Measurements from ENCODE around the gene C1QTNF6. TPM values are rescaled to one million over a fixed set of nuclear protein-coding genes. Genes with fewer than 3 reads are reported as not detected.

The C1QTNF6 gene
- total and polyA plus RNA-seq, 12 donors = 2.2 to 45.7 (median 7.1) TPM

DNA sequence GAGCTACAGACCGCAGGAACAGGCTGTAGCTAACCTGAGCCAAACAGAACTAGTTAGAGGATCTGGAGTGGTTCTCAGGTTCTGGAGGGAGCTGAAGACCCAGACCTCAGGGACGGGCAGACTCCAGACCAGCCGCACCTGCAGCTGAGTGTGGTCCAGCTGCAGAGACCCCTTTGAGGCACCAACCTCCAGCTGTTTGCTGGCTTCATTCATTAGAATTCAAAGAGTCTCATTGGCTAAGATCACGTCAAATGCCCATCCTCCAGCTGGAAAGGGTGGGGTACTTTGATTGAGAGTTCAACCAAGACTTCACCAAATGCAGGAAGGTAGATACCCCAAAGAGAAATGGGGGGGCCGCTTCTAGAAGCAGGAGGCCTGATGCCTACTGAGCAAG, 25.0 kb downstream of the C1QTNF6 start:
- no peak for DNase-seq
- intact Hi-C loops (cut with DNase I) = loop anchor here (2.0 to 10.0 kb wide), 3 partner anchors 42 to 81 kb away; no protein-coding TSS in a partner anchor
- TF ChIP-seq POLR2A (IDR thresholded peaks at IDR 0.05) = no peak
- TF ChIP-seq, protein P1, sequence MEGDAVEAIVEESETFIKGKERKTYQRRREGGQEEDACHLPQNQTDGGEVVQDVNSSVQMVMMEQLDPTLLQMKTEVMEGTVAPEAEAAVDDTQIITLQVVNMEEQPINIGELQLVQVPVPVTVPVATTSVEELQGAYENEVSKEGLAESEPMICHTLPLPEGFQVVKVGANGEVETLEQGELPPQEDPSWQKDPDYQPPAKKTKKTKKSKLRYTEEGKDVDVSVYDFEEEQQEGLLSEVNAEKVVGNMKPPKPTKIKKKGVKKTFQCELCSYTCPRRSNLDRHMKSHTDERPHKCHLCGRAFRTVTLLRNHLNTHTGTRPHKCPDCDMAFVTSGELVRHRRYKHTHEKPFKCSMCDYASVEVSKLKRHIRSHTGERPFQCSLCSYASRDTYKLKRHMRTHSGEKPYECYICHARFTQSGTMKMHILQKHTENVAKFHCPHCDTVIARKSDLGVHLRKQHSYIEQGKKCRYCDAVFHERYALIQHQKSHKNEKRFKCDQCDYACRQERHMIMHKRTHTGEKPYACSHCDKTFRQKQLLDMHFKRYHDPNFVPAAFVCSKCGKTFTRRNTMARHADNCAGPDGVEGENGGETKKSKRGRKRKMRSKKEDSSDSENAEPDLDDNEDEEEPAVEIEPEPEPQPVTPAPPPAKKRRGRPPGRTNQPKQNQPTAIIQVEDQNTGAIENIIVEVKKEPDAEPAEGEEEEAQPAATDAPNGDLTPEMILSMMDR (IDR thresholded peaks at IDR 0.05) = no peak
- Histone ChIP-seq H3K4me1 (replicated peaks in 1 of 2) (peaks cover 13 to 16% of the 10 kb centered on the region in 2 donors), H3K9me3 (replicated peaks in 1 of 3) (no peaks in the 10 kb centered on the region), H3K4me3 (no peak overlapping the region), H3K27ac (no peak overlapping the region), H3K36me3 (replicated peaks in 1 of 2) (no peaks in the 10 kb centered on the region), H3K27me3 (no peaks in the 10 kb centered on the region)
- WGBS, 4 donors = 88 to 100% (median 91%) methylated on average over 3 to 5 of the region's 5 CpGs

DNA sequence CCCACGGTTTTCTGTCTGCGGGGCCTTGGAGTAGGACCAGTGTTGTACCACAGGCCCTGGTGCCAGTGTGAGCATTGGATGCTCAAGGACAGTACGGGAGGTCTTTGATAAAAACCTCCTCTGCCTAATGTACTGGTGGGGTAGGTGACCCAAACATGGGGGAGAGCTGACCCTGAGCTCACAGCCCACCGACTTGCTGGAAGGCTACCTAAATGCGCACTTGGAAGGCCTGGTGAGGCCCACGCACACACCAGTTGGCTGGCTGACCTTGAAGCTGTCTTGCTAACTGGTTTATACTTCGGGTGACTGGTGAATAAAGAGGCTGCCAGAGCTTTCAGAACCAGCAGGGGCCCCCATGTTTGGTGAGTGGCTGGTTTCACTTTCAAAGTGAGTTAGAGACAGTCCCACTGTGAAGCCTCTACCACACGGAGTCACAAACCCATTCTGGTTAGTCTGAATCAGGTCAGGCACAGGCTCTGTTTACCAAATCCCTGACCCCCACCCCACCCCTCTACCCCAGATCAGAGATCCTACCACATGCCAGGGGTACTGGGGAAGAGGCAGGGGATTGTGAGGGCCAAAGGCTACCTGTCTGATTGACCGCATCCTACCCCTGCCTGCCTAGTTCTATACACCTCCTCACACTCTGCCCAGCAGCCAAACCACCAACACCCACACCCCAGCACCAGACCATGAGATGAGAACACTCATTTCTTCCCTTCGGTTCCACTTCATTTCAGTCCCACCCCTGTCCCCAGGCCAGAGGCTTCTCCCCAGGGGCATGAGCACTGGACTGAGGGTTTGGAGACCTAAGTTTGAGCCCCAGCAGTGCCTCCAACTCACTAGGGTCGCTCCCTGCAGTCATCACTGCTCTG, 25.6 kb downstream of the C1QTNF6 start:
- H3K27ac ChIP-seq = no peak overlapping the region

DNA sequence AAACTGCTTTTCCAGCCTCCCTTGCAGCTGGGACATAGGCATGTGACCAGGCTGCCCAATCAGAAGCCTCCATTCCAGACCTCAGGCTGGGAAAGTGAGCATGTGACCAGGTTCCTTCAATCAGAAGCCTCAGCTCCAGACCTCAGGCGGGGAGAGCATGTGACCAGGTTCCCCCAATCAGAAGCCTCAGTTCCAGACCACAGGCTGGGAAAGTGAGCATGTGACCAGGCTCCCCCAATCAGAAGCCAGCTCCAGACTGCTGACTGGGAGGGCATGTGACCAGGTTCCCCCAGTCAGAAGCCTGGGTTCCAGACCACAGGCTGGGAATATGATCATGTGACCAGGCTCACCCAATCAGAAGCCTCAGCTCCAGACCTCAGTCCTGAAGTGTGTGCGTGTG, 26.6 kb downstream of the C1QTNF6 start:
- Histone ChIP-seq H3K4me3 (no peak overlapping the region), H3K4me1 (replicated peaks in 1 of 2) (peaks cover under 1 to 6% of the 10 kb centered on the region in 2 donors), H3K27me3 (no peaks in the 10 kb centered on the region), H3K9me3 (replicated peaks in 1 of 3) (no peaks in the 10 kb centered on the region), H3K27ac (no peak overlapping the region), H3K36me3 (replicated peaks in 1 of 2) (no peaks in the 10 kb centered on the region)
- WGBS, 4 donors = 95 to 100% (median 96%) methylated on average over 2 of the region's 2 CpGs; no CpG with 5 or more reads in 1 of the 4 donors
- intact Hi-C loops (cut with DNase I) = loop anchor here (5.0 to 10.0 kb wide), 2 partner anchors 77 to 79 kb away; no protein-coding TSS in a partner anchor
- TF ChIP-seq, protein P1 (IDR thresholded peaks at IDR 0.05) = no peak
- no peak for TF ChIP-seq POLR2A (IDR thresholded peaks at IDR 0.05)
- no peak for DNase-seq

More for the DNA sequence above, 25.6 kb downstream of the C1QTNF6 start:
- H3K4me3 ChIP-seq = no peak overlapping the region
- intact Hi-C loops (cut with DNase I) = loop anchor here (2.0 to 10.0 kb wide), 3 partner anchors 42 to 80 kb away; no protein-coding TSS in a partner anchor
- TF ChIP-seq, protein P1 (IDR thresholded peaks at IDR 0.05) = no peak
- no peak for TF ChIP-seq POLR2A (IDR thresholded peaks at IDR 0.05)
- no peaks in the 10 kb centered on the region for H3K36me3 ChIP-seq (replicated peaks in 1 of 2)
- DNase-seq = no peak
- H3K9me3 ChIP-seq (replicated peaks in 1 of 3) = no peaks in the 10 kb centered on the region
- peaks cover 10 to 13% of the 10 kb centered on the region in 2 donors for H3K4me1 ChIP-seq (replicated peaks in 1 of 2)
- WGBS, 4 donors = 63 to 77% (median 71%) methylated on average over 7 to 11 of the region's 11 CpGs
- no peaks in the 10 kb centered on the region for H3K27me3 ChIP-seq

DNA sequence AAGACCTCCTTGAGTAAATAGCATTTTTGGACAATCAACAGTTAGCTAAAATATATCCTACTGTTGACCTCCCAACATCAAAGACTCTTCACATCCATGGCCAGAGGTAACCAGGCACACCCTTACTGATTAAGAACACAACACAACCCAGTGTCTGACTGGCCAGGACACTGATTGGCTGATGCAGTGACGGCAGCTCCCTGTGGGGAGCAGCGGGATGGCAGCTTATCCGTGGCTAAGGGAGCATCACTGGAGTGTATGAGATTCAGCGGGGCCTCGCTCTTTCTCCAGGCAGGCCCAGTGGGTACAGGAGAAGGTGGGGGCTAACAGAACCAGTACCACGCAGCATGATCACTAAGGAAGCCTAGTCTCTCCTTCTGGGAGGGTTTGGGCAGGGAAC, 28.0 kb downstream of the C1QTNF6 start:
- intact Hi-C loops (cut with DNase I) = loop anchor here (5.0 to 10.0 kb wide), 2 partner anchors 75 to 78 kb away; no protein-coding TSS in a partner anchor
- Histone ChIP-seq H3K4me1 (replicated peaks in 1 of 2) (no peaks in the 10 kb centered on the region), H3K9me3 (replicated peaks in 1 of 3) (no peaks in the 10 kb centered on the region), H3K4me3 (no peak overlapping the region), H3K27ac (no peak overlapping the region), H3K27me3 (no peaks in the 10 kb centered on the region), H3K36me3 (replicated peaks in 1 of 2) (no peaks in the 10 kb centered on the region)
- TF ChIP-seq POLR2A (IDR thresholded peaks at IDR 0.05) = no peak
- TF ChIP-seq, protein P1 (IDR thresholded peaks at IDR 0.05) = no peak
- 73 to 97% (median 76%) methylated on average over 6 of the region's 6 CpGs for WGBS, 4 donors
- DNase-seq = no peak

Measured in adrenal gland (tissue), 12 donors.